ENCODE results near the gene SNU13. TPM values are rescaled to one million over a fixed set of nuclear protein-coding genes. Genes with fewer than 3 reads are reported as not detected.
"Not testable (repeated sequence)": the region's sequence is repeated elsewhere in the genome, so short reads cannot be mapped to it uniquely, and the experiment has no call there.

The SNU13 gene
- total RNA-seq, 2 experiments from 2014 or later, result 185 to 200 TPM

DNA sequence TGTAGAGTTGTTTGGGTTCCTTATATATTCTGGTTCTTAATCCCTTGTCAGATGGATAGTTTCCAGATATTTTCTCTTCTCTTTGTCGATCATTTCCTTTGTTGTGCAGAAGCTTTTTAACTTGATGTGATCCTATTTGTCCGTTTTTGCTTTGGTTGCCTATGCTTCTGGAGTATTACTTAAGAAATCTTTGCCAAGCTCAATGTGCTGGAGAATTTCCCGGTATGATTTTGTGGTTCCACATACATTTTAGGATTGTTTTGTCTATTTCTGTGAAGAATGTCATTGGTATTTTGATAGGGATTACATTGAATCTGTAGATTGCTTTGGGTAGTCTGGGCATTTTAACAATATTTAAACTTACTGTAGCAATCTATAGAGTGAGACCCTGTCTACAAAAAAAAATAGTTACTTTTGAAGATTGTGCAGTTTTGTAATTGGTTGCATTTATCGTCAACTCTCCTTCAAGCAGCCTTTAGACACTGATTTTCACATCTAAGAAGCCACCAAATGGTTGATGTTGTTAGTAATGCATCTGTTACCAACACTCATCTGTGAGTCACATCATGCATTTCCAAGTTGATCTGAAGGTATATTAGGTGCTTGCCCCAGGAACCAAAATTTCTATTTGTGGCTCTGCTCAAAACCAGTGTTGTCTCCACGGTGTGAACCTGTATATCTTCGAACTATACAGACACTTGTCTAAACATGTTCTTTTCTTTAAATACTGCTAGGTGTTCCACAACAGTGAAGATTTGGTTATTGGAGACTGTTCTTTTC is 46.1 kb downstream of the SNU13 start:
- Mint-ChIP-seq H3K27me3 (ENCODE audit: low read depth) (no peaks in the 10 kb centered on the region), H3K4me3 (no peak overlapping the region), H3K27ac (no peak overlapping the region), H3K4me1 (ENCODE audit: low read depth) (peaks cover under 1% of the 10 kb centered on the region), H3K36me3 (ENCODE audit: low read depth) (peaks cover 46% of the 10 kb centered on the region), H3K9me3 (ENCODE audit: insufficient read depth) (no peaks in the 10 kb centered on the region)
- ChIA-PET POLR2A (interaction anchor here (0.8 kb wide), 1 partner anchor 21 kb away, joined by 3 read pairs; no protein-coding TSS in a partner anchor), CTCF (interaction anchor here (1.6 kb wide), 1 partner anchor 25 kb away, joined by 5 read pairs; no protein-coding TSS in a partner anchor)
- DNase-seq (no peak), ATAC-seq (no peak)

DNA sequence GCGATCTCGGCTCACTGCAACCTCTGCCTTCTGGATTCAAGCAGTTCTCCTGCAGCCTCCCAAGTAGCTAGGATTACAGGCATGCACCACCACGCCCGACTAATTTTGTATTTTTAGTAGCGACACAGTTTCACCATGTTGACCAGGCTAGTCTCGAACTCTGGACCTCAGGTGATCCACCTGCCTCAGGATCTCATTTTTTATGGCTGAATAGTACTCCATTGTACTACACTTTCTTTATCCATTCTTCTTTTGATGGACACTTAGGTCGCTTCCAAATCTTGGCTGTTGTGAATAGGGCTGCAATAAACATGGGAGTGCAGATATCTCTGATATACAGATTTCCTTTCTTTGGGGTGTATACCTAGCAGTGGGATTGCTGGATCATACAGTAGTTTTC is 46.8 kb downstream of the SNU13 start:
- Mint-ChIP-seq H3K4me1 (ENCODE audit: low read depth) (no peaks in the 10 kb centered on the region), H3K27ac (no peak overlapping the region), H3K36me3 (ENCODE audit: low read depth) (peaks cover 49% of the 10 kb centered on the region), H3K27me3 (ENCODE audit: low read depth) (no peaks in the 10 kb centered on the region), H3K9me3 (ENCODE audit: insufficient read depth) (no peaks in the 10 kb centered on the region), H3K4me3 (no peak overlapping the region)
- CTCF ChIA-PET, result interaction anchor here (1.6 kb wide), 1 partner anchor 25 kb away, joined by 5 read pairs; no protein-coding TSS in a partner anchor
- POLR2A ChIA-PET, result no interaction called here
- DNase-seq (no peak), ATAC-seq (no peak)

- Mint-ChIP-seq H3K36me3 (ENCODE audit: low read depth) (peaks cover 63% of the 10 kb centered on the region), H3K27ac (no peak overlapping the region), H3K27me3 (ENCODE audit: low read depth) (no peaks in the 10 kb centered on the region), H3K4me3 (no peak overlapping the region), H3K4me1 (ENCODE audit: low read depth) (no peaks in the 10 kb centered on the region), H3K9me3 (ENCODE audit: insufficient read depth) (no peaks in the 10 kb centered on the region)
- DNase-seq (no peak), ATAC-seq (no peak)
- ChIA-PET CTCF (interaction anchor here (1.6 kb wide), 1 partner anchor 28 kb away, joined by 7 read pairs; no protein-coding TSS in a partner anchor), POLR2A (no interaction called here)
Measured at GRCh38 chr22:41638748-41639147, 49.9 kb downstream of the SNU13 start.

DNA sequence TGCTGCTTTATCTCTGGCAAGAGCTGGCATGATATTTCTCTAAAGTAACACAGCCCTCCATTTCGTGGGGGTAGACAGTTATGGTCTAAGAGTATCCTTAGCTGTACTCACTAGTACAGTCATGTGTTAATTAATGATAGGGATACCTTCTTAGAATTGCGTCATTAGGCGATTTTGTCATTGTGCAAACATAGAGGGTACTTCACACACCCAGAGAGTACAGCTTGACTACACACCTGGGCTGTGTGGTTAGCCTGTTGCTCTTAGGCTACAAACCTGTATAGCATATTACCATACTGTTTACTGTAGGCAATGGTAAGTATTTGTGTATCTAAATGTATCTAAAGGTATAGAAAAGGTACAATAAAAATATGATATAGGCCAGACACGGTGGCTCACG is 50.5 kb downstream of the SNU13 start:
- H3K4me1 Mint-ChIP-seq (ENCODE audit: low read depth), result no peaks in the 10 kb centered on the region
- H3K4me3 Mint-ChIP-seq, result no peak overlapping the region
- H3K27ac Mint-ChIP-seq, result no peak overlapping the region
- ChIA-PET CTCF (no interaction called here), POLR2A (no interaction called here)
- no peak for ATAC-seq
- H3K27me3 Mint-ChIP-seq (ENCODE audit: low read depth), result no peaks in the 10 kb centered on the region
- H3K36me3 Mint-ChIP-seq (ENCODE audit: low read depth), result peaks cover 63% of the 10 kb centered on the region
- no peak for DNase-seq
- H3K9me3 Mint-ChIP-seq (ENCODE audit: insufficient read depth), result no peaks in the 10 kb centered on the region

- H3K4me1 Mint-ChIP-seq (ENCODE audit: low read depth); H3K4me3 Mint-ChIP-seq; H3K27ac Mint-ChIP-seq; ATAC-seq; DNase-seq; H3K9me3 Mint-ChIP-seq (ENCODE audit: insufficient read depth); POLR2A ChIA-PET; H3K27me3 Mint-ChIP-seq (ENCODE audit: low read depth): not testable (repeated sequence)
- H3K36me3 Mint-ChIP-seq (ENCODE audit: low read depth), result peaks cover 59% of the 10 kb centered on the region
- CTCF ChIA-PET, result interaction anchor here (0.7 kb wide), 1 partner anchor 29 kb away, joined by 5 read pairs; no protein-coding TSS in a partner anchor
Measured at GRCh38 chr22:41637623-41638022, 51.0 kb downstream of the SNU13 start.

GRCh38 chr22:41636467-41636866 is 52.2 kb downstream of the SNU13 start:
- no peak for DNase-seq
- CTCF ChIA-PET, result no interaction called here
- Mint-ChIP-seq H3K9me3 (ENCODE audit: insufficient read depth) (no peaks in the 10 kb centered on the region), H3K27ac (no peak overlapping the region), H3K4me1 (ENCODE audit: low read depth) (no peaks in the 10 kb centered on the region), H3K4me3 (no peak overlapping the region), H3K27me3 (ENCODE audit: low read depth) (no peaks in the 10 kb centered on the region), H3K36me3 (ENCODE audit: low read depth) (peaks cover 57% of the 10 kb centered on the region)
- POLR2A ChIA-PET, result interaction anchor here (0.8 kb wide), 1 partner anchor 10 kb away, joined by 3 read pairs; no protein-coding TSS in a partner anchor
- no peak for ATAC-seq

DNA sequence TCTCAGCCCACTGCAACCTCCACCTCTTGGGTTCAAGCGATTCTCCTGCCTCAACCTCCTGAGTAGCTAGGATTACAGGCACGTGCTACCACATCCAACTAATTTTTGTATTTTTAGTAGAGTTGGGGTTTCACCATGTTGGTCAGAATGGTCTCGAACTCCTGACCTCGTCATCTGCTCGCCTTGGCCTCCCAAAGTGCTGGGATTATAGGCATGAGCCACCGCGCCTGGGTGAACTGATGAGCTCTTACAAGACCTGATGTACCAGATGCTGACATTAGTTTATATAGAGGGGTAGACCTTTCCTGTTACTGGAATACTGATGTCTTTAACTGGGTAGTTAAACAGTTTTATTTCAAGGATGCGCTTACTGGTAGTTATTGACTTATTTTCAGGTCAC is 54.1 kb downstream of the SNU13 start:
- H3K27me3 Mint-ChIP-seq (ENCODE audit: low read depth); H3K9me3 Mint-ChIP-seq (ENCODE audit: insufficient read depth); DNase-seq; CTCF ChIA-PET; ATAC-seq; H3K27ac Mint-ChIP-seq; H3K4me3 Mint-ChIP-seq; H3K4me1 Mint-ChIP-seq (ENCODE audit: low read depth): not testable (repeated sequence)
- peaks cover 55% of the 10 kb centered on the region for H3K36me3 Mint-ChIP-seq (ENCODE audit: low read depth)
- POLR2A ChIA-PET, result interaction anchor here (0.7 kb wide), 1 partner anchor 63 kb away, joined by 3 read pairs; no protein-coding TSS in a partner anchor

DNA sequence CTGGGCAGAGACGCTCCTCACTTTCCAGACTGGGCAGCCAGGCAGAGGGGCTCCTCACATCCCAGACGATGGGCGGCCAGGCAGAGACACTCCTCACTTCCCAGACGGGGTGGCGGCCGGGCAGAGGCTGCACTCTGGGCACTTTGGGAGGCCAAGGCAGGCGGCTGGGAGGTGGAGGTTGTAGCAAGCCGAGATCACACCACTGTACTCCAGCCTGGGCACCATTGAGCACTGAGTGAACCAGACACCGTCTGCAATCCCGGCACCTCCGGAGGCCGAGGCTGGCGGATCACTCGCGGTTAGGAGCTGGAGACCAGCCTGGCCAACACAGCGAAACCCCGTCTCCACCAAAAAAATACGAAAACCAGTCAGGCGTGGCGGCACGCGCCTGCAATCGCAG is 57.1 kb downstream of the SNU13 start:
- H3K36me3 Mint-ChIP-seq (ENCODE audit: low read depth), result peaks cover 66% of the 10 kb centered on the region
- H3K27me3 Mint-ChIP-seq (ENCODE audit: low read depth); ATAC-seq; H3K4me3 Mint-ChIP-seq; DNase-seq; H3K27ac Mint-ChIP-seq; CTCF ChIA-PET; POLR2A ChIA-PET; H3K4me1 Mint-ChIP-seq (ENCODE audit: low read depth); H3K9me3 Mint-ChIP-seq (ENCODE audit: insufficient read depth): not testable (repeated sequence)

GRCh38 chr22:41631115-41631514 is 57.6 kb downstream of the SNU13 start:
- H3K27me3 Mint-ChIP-seq (ENCODE audit: low read depth); H3K4me1 Mint-ChIP-seq (ENCODE audit: low read depth); ATAC-seq; H3K9me3 Mint-ChIP-seq (ENCODE audit: insufficient read depth); POLR2A ChIA-PET; H3K27ac Mint-ChIP-seq; CTCF ChIA-PET; H3K4me3 Mint-ChIP-seq; DNase-seq: not testable (repeated sequence)
- H3K36me3 Mint-ChIP-seq (ENCODE audit: low read depth), result peaks cover 61% of the 10 kb centered on the region

DNA sequence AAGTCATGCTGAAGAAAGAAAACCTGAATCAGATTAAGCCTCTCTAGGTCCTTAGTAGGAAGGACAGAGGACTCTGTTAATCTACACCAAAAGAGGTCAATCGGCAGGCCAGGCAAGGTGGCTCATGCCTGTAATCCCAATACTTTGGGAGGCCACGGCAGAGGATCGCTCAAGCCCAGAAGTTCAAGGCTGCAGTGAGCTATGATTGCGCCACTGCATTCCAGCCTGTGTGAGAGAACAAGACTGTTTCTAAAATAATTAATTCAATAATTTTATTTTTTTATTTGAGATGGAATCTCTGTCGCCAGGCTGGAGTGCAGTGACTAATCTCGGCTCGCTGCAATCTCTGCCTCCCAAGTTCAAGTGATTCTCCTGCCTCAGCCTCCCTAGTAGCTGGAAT is 63.1 kb downstream of the SNU13 start:
- ChIA-PET POLR2A (interaction anchor here (0.6 kb wide), 1 partner anchor 21 kb away, joined by 5 read pairs; no protein-coding TSS in a partner anchor), CTCF (interaction anchor here (1.3 to 1.6 kb wide), 3 partner anchors 28 to 99 kb away, joined by 3 read pairs; no protein-coding TSS in a partner anchor)
- no peak for ATAC-seq
- Mint-ChIP-seq H3K4me1 (ENCODE audit: low read depth) (peaks cover 19% of the 10 kb centered on the region), H3K27me3 (ENCODE audit: low read depth) (no peaks in the 10 kb centered on the region), H3K27ac (no peak overlapping the region), H3K9me3 (ENCODE audit: insufficient read depth) (no peaks in the 10 kb centered on the region), H3K4me3 (no peak overlapping the region), H3K36me3 (ENCODE audit: low read depth) (peaks cover 58% of the 10 kb centered on the region)
- DNase-seq, result no peak

Measured in activated CD8-positive, alpha-beta T cell treated with anti-CD3 and anti-CD28 coated beads, Interleukin-2, amount 10 ng/mL, durations not matched to agents 7 days and 5 days (primary cell).